GM12875 (cell line): ENCODE results near the gene PLPPR1.
"Not testable (repeated sequence)": the region's sequence is repeated elsewhere in the genome, so short reads cannot be mapped to it uniquely, and the experiment has no call there.

Experiments used
- H3K4me3 ChIP-seq: one replicate; pipeline ENCODE4 v1.5.1; 2011; ENCODE audit warnings: low read depth, low read length, control low read depth
- CTCF ChIP-seq: IDR thresholded peaks from 2 replicates; pipeline ENCODE4 v1.5.1; 2011; ENCODE audit warnings: low read depth, mild to moderate bottlenecking, control low read depth, inconsistent platforms, low read length, moderate library complexity, borderline replicate concordance; ENCODE audit not compliant: insufficient read depth

PLPPR1 gene

GRCh38 chr9:101268426-101268825 is 239.9 kb downstream of the PLPPR1 start:
- no peak for TF ChIP-seq CTCF
- H3K4me3 ChIP-seq, result no peak overlapping the region

GRCh38 chr9:101269591-101270283 is 241.2 kb downstream of the PLPPR1 start:
- no peak overlapping the region for H3K4me3 ChIP-seq
- no peak for TF ChIP-seq CTCF

- no peak overlapping the region for H3K4me3 ChIP-seq
- no peak for TF ChIP-seq CTCF
These were observed 241.8 kb downstream of the PLPPR1 start for GRCh38 chr9:101270302-101270701.

- H3K4me3 ChIP-seq, result no peak overlapping the region
- TF ChIP-seq CTCF, result no peak
These were observed 242.6 kb downstream of the PLPPR1 start for GRCh38 chr9:101271102-101271501.

GRCh38 chr9:101274971-101275768 is 246.6 kb downstream of the PLPPR1 start:
- no peak overlapping the region for H3K4me3 ChIP-seq
- no peak for TF ChIP-seq CTCF

- no peak overlapping the region for H3K4me3 ChIP-seq
- TF ChIP-seq CTCF, result no peak
These were observed 247.3 kb downstream of the PLPPR1 start for GRCh38 chr9:101275769-101276250.

- H3K4me3 ChIP-seq, result not testable (repeated sequence)
These were observed 262.5 kb downstream of the PLPPR1 start for GRCh38 chr9:101291043-101291442.
